ENCODE data around the gene PTPDC1.
A peak's percentile ranks its signal among the peaks of the same experiment; 100 is the strongest.

The PTPDC1 gene

GRCh38 chr9:94084314-94084713 lies at the start of gene PTPDC1:
Gene PTPDC1 (plus strand): TSS chr9:94084464. CDS start chr9:94084531, 67 bp downstream.
- DNase-seq (ENCODE audit: low read depth), result no peak

GRCh38 chr9:94034511-94034910 lies 49.8 kb upstream of the PTPDC1 start:
- DNase-seq (ENCODE audit: low read depth), result no peak

- DNase-seq (ENCODE audit: low read depth), result no peak
Observed at GRCh38 chr9:94039786-94040185, 44.5 kb upstream of the PTPDC1 start.

- DNase-seq (ENCODE audit: low read depth), result no peak
Observed at GRCh38 chr9:94042516-94043360, 41.5 kb upstream of the PTPDC1 start.

GRCh38 chr9:94054716-94055115 lies 29.5 kb upstream of the PTPDC1 start:
- DNase-seq (ENCODE audit: low read depth), result no peak

GRCh38 chr9:94056442-94056974 lies 27.8 kb upstream of the PTPDC1 start:
- no peak for DNase-seq (ENCODE audit: low read depth)

GRCh38 chr9:94057918-94058317 lies 26.3 kb upstream of the PTPDC1 start:
- DNase-seq (ENCODE audit: low read depth), result no peak

GRCh38 chr9:94061864-94062263 lies 22.4 kb upstream of the PTPDC1 start:
- no peak for DNase-seq (ENCODE audit: low read depth)

GRCh38 chr9:94065535-94065961 lies 18.7 kb upstream of the PTPDC1 start:
- DNase-seq (ENCODE audit: low read depth), result peak; percentile 51

GRCh38 chr9:94068257-94068656 lies 16.0 kb upstream of the PTPDC1 start:
- no peak for DNase-seq (ENCODE audit: low read depth)

GRCh38 chr9:94076557-94076956 lies 7.7 kb upstream of the PTPDC1 start:
- no peak for DNase-seq (ENCODE audit: low read depth)

- no peak for DNase-seq (ENCODE audit: low read depth)
Observed at GRCh38 chr9:94078086-94078485, 6.2 kb upstream of the PTPDC1 start.

- DNase-seq (ENCODE audit: low read depth), result no peak
Observed at GRCh38 chr9:94079236-94079635, 5.0 kb upstream of the PTPDC1 start.

- no peak for DNase-seq (ENCODE audit: low read depth)
Observed at GRCh38 chr9:94080249-94080648, 4.0 kb upstream of the PTPDC1 start.

GRCh38 chr9:94081435-94081834 lies 2.8 kb upstream of the PTPDC1 start:
- no peak for DNase-seq (ENCODE audit: low read depth)

- DNase-seq (ENCODE audit: low read depth), result no peak
Observed at GRCh38 chr9:94081864-94082463, 2.3 kb upstream of the PTPDC1 start.

GRCh38 chr9:94082553-94082952 lies 1.7 kb upstream of the PTPDC1 start:
- no peak for DNase-seq (ENCODE audit: low read depth)

GRCh38 chr9:94082956-94083355 lies 1.3 kb upstream of the PTPDC1 start:
- no peak for DNase-seq (ENCODE audit: low read depth)

- no peak for DNase-seq (ENCODE audit: low read depth)
Observed at GRCh38 chr9:94083384-94083783, 880 bp upstream of the PTPDC1 start.

- no peak for DNase-seq (ENCODE audit: low read depth)
Observed at GRCh38 chr9:94085062-94085639, 887 bp downstream of the PTPDC1 start.

- no peak for DNase-seq (ENCODE audit: low read depth)
Observed at GRCh38 chr9:94086486-94087345, 2.5 kb downstream of the PTPDC1 start.
